GM06990 (cell line): ENCODE data around the gene FBXO24.

Source experiments
- DNase-seq: peaks from one replicate; pipeline ENCODE4 v3.0.0-alpha.2; 2011; ENCODE audit not compliant: insufficient read length; ENCODE audit errors: extremely low read depth
- H3K27me3 ChIP-seq: replicated peaks from 2 replicates; pipeline ENCODE4 v1.6.0; 2011; ENCODE audit warnings: low read length; ENCODE audit not compliant: control insufficient read depth, insufficient read depth
- H3K36me3 ChIP-seq: 2 replicates; pipeline ENCODE4 v1.5.1; 2011; ENCODE audit warnings: low read length; ENCODE audit not compliant: control insufficient read depth, insufficient read depth
- H3K4me3 ChIP-seq: replicated peaks from 2 replicates; pipeline ENCODE4 v1.5.1; 2011; ENCODE audit warnings: low read depth, mild to moderate bottlenecking, control low read depth, low read length
- TF ChIP-seq, protein P1 (sequence below): IDR thresholded peaks from 2 replicates; pipeline ENCODE4 v1.5.1; 2011; ENCODE audit warnings: low read length, control low read depth, mild to moderate bottlenecking, inconsistent platforms; ENCODE audit not compliant: insufficient read depth, poor library complexity, severe bottlenecking

Gene FBXO24

DNA sequence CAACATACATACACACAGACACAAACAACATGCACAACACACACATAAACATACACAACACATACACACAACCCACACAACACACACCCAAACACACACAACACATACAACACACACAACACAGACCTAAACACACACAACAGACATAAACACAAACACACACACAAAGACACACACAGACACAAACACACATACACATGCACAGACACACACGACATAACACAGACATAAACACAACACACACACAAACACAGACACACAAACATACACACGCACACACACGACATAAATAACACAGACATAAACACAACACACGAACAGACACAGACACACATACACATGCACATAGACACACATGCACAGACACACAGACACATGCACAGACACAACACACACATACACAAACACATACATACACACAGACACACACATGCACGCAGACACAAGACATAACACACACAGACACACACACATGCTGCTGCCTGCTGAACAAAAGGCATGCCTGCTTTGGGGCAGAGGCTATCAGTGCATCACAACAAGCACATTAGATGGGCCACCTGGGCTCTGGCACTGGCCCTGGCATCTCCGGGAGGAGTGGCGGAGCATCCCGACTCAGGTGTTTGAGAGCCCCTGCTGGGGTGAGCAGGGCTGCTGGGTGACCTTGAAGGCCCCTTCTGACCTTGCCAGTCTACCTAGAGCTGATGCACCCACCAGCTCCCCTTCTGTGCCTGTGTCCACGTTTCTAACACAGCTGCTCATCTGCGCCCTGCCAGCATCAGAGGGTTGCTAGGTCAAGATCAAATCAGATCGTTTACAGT lies 5.5 kb upstream of the FBXO24 start:
- Histone ChIP-seq H3K27me3 (no peaks in the 10 kb centered on the region), H3K36me3 (peaks cover 38% of the 10 kb centered on the region), H3K4me3 (no peak overlapping the region)
- TF ChIP-seq, protein P1, sequence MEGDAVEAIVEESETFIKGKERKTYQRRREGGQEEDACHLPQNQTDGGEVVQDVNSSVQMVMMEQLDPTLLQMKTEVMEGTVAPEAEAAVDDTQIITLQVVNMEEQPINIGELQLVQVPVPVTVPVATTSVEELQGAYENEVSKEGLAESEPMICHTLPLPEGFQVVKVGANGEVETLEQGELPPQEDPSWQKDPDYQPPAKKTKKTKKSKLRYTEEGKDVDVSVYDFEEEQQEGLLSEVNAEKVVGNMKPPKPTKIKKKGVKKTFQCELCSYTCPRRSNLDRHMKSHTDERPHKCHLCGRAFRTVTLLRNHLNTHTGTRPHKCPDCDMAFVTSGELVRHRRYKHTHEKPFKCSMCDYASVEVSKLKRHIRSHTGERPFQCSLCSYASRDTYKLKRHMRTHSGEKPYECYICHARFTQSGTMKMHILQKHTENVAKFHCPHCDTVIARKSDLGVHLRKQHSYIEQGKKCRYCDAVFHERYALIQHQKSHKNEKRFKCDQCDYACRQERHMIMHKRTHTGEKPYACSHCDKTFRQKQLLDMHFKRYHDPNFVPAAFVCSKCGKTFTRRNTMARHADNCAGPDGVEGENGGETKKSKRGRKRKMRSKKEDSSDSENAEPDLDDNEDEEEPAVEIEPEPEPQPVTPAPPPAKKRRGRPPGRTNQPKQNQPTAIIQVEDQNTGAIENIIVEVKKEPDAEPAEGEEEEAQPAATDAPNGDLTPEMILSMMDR: no peak
- DNase-seq: no peak

GRCh38 chr7:100582041-100582579 lies 4.0 kb upstream of the FBXO24 start:
- Histone ChIP-seq H3K4me3 (no peak overlapping the region), H3K27me3 (no peaks in the 10 kb centered on the region), H3K36me3 (peaks cover 31% of the 10 kb centered on the region)
- DNase-seq: no peak
- TF ChIP-seq, protein P1: no peak

DNA sequence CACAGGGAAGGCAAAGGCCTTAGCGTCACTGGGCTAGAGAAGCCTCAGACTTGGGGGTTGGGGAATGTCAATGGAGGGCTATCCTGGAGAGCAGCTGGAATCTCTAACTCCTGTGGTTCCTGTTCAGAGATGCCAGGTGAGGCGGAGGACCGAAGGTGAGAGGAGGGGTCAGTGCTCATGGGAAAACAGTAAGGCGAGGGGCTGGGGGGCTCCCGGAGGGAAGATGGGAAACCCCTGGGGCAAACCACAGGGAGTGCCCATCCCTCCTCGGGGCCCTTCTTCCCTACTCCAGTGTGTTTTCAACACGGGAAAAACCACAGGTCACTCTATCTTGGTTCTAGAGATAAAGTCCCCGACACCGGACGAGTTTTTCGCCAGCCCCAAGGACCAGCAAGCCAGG lies 3.5 kb upstream of the FBXO24 start:
- H3K27me3 ChIP-seq: no peaks in the 10 kb centered on the region
- H3K4me3 ChIP-seq: no peak overlapping the region
- DNase-seq: no peak
- TF ChIP-seq, protein P1: no peak
- H3K36me3 ChIP-seq: peaks cover 29% of the 10 kb centered on the region

DNA sequence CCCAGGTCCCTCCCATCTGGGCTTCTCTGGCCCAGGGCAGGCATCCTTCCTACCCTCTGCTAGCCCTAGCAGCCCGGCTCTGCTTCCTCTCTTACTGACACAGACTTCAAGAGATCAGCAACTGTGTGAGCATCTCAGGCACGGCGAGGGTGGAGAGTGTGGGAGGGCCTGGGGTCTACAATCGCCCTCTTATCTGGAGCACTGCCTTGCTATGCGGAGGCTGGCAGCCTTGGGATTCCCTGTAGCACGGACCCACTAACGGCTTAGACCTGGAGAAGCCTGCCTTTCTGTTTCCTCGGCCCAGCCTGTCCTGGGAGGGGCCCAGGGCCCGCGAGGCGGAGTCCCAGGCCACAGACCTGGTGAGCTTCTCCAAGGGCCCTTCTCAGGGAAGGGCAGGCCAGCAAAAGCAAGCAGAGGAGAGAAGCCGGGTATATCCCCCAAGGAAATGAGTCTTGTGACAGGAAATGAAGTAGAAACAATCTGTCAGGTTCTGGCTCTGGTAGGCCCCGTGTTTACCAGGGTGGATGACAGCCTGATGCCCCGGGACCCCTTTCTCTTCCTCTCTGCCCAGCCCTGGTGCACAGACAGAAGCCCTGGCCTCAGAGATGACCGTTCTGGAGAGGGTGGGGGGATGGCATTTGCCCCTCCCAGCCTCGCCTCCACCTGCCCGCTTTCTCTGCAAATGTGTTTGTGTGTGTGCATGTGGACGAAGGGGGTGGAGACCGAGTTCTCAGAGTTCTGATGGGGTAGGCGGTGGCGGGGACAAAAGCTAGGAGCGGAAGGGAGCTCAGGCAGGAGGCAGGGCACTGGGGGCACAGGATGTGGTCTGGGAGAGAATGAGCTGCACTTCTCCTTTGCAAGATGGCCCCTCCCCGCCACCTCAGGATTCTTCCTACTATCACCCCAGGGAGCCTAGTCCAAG lies 2.7 kb upstream of the FBXO24 start:
- peak; percentile 70 for DNase-seq
- Histone ChIP-seq H3K36me3 (peaks cover 23% of the 10 kb centered on the region), H3K4me3 (peak overlapping the region; percentile 72), H3K27me3 (no peaks in the 10 kb centered on the region)
- TF ChIP-seq, protein P1: no peak

DNA sequence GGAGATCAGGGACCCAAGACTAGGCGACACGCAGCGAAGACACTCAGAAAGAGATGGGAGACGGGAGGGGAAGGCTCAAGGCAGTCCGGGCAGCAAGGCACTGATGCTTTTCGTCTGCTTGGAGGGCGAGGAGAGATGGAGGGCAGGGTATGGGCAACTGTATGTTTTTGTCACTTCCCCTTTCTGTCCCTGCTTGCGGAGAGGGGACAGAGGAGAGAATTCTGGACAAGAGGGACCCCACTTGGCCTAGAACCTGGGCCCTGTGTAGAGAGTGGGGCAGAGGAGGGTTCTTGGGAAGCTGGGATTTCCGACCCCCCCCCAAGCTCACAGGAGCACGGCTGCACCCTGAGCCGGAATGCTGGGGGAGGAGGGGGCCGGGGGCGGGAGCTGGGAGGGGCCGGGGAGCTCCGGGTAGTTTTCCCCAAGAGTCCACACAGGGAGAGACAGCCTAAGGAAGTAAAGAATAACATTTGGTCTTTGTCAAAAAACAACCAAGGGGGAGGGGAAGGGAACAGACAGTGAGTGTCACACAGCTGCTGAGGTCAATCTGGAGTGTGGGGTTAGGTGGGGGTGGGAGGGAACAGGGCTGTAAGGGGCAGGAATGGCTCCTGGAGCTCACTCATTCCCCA lies 2.0 kb upstream of the FBXO24 start:
- H3K36me3 ChIP-seq: peaks cover 19% of the 10 kb centered on the region
- TF ChIP-seq, protein P1: no peak
- DNase-seq: no peak
- peak overlapping the region; percentile 72 for H3K4me3 ChIP-seq
- no peaks in the 10 kb centered on the region for H3K27me3 ChIP-seq
